GM13977 (cell line): ENCODE results near the gene FMNL2.

Source experiments
- DNase-seq: peaks from one replicate; pipeline ENCODE4 v3.0.0; 2012; ENCODE audit warnings: low spot score
- in situ Hi-C: fragments of 300-500 bp; cut with MboI; formaldehyde crosslinking; loops from one replicate; pipeline ENCODE4 v1.12.0; 2022; ENCODE audit warnings: low sequenced_read_pairs, low pct_unique_long_range_greater_than_20kb, mixed read lengths, inconsistent platforms; ENCODE audit not compliant: unreplicated experiment
- TF ChIP-seq, protein P1 (sequence below): IDR thresholded peaks from 2 replicates; pipeline ENCODE4 v1.5.1; 2012; ENCODE audit warnings: mild to moderate bottlenecking, control low read depth; ENCODE audit not compliant: insufficient read depth; ENCODE audit errors: extremely low read depth, missing control alignments

Gene FMNL2

GRCh38 chr2:152683400-152683799 lies 348.4 kb downstream of the FMNL2 start:
- DNase-seq = no peak
- TF ChIP-seq, protein P1, sequence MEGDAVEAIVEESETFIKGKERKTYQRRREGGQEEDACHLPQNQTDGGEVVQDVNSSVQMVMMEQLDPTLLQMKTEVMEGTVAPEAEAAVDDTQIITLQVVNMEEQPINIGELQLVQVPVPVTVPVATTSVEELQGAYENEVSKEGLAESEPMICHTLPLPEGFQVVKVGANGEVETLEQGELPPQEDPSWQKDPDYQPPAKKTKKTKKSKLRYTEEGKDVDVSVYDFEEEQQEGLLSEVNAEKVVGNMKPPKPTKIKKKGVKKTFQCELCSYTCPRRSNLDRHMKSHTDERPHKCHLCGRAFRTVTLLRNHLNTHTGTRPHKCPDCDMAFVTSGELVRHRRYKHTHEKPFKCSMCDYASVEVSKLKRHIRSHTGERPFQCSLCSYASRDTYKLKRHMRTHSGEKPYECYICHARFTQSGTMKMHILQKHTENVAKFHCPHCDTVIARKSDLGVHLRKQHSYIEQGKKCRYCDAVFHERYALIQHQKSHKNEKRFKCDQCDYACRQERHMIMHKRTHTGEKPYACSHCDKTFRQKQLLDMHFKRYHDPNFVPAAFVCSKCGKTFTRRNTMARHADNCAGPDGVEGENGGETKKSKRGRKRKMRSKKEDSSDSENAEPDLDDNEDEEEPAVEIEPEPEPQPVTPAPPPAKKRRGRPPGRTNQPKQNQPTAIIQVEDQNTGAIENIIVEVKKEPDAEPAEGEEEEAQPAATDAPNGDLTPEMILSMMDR = no peak
- in situ Hi-C loops = no loop called here

GRCh38 chr2:152686321-152686720 lies 351.3 kb downstream of the FMNL2 start:
- in situ Hi-C loops = no loop called here
- DNase-seq = no peak
- TF ChIP-seq, protein P1 = no peak

GRCh38 chr2:152693033-152693432 lies 358.1 kb downstream of the FMNL2 start:
- DNase-seq = peak; percentile 43
- in situ Hi-C loops = no loop called here
- TF ChIP-seq, protein P1 = no peak

DNA sequence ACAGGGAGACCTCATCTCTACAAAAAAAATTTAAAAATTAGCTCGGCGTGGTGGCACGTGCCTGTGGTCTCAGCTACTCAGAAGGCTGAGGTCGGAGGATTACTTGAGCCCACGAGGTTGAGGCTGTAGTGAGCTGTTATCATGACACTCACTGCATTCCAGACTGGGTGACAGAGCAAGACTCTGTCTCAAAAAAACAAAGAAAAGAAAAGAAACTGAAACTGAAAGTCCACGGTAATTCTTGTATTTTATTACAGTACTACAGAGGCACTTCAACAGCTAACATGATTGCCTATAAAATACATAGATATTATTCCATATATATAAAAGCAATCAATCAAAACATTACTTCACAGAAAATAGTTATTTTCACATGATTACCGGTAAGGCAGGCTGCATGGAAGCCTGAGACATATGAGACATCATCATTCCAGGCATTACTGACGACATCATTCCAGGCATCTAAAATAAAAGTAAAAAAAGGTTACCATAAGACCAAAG lies 359.2 kb downstream of the FMNL2 start:
- in situ Hi-C loops = no loop called here
- no peak for DNase-seq
- TF ChIP-seq, protein P1 = no peak

GRCh38 chr2:152695763-152696162 lies 360.8 kb downstream of the FMNL2 start:
- TF ChIP-seq, protein P1 = no peak
- no peak for DNase-seq
- in situ Hi-C loops = no loop called here

DNA sequence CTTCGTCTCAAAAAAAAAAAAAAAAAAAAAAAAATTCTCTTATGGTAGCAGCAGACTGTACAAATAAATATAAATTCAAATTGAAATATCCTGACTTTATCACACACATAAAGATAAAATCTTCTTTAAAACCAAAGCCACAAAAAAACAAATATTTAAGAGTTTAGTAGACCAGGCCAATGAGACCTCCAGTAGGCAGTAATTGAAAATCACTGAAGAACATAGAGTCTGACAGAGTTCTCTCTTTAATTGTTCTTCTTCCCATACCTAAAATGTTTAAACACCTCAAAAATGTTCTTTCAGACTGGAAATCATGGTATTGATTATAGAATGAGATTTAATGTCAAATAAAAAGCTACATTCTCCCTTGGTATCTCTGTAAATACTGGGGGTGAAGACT lies 361.5 kb downstream of the FMNL2 start:
- DNase-seq = no peak
- TF ChIP-seq, protein P1 = no peak
- in situ Hi-C loops = no loop called here
